GM12878 (cell line): Measurements from ENCODE around the gene RBM4. TPM values are rescaled to one million over a fixed set of nuclear protein-coding genes. Genes with fewer than 3 reads are reported as not detected.

Source experiments
- ATAC-seq: fragments of 200-7000 bp; cut with Tn5 transposase; 3 replicates; pipeline ENCODE4 v1.9.1; 2020; ENCODE audit warnings: mild to moderate bottlenecking, moderate library complexity
- BruUV-seq: library from RNA; stranded (reverse); fragments of 400-500 nt; replicated peaks from 2 replicates; lab custom pipeline; 2021; lab: Mats Ljungman, UMichigan
- CTCF ChIA-PET: fragments of 300-600 bp; sonication (Branson Sonifier 250); formaldehyde crosslinking; extraction: SDS; loops from one replicate; lab custom pipeline; 2021; ENCODE audit warnings: inconsistent platforms; lab: Yijun Ruan, JAX
- POLR2A ChIA-PET: fragments of 350-600 bp; formaldehyde crosslinking; extraction: SDS; loops from one replicate; lab custom pipeline; 2021; ENCODE audit warnings: inconsistent platforms; lab: Charles Lee
- RAD21 ChIA-PET: fragments of 300-600 bp; sonication (Branson Sonifier 250); formaldehyde crosslinking; loops from one replicate; lab custom pipeline; 2023; ENCODE audit warnings: antibody characterized with exemption; ENCODE audit not compliant: unreplicated experiment; lab: Charles Lee
- SMC1A ChIA-PET: fragments of 300-600 bp; sonication (Branson Sonifier 250); formaldehyde crosslinking; loops from one replicate; lab custom pipeline; 2023; ENCODE audit not compliant: unreplicated experiment, uncharacterized antibody; lab: Charles Lee
- DNase-seq: peaks from one replicate; pipeline ENCODE4 v3.0.0-alpha.2; 2011; ENCODE audit warnings: low read depth, low spot score
- FAIRE-seq: peaks from 3 replicates; lab custom pipeline; 2011; peaks lifted over from hg19 to GRCh38; lab: Jason Lieb, UNC
- H2AFZ ChIP-seq: 2 replicates; pipeline ENCODE4 v1.6.0; 2011; ENCODE audit warnings: low read depth, low read length, control low read depth; ENCODE audit not compliant: control insufficient read depth
- H3K27ac ChIP-seq: 2 replicates; pipeline ENCODE4 v1.5.1; 2011; ENCODE audit warnings: control low read depth; ENCODE audit not compliant: control insufficient read depth, insufficient read depth
- H3K27me3 ChIP-seq, 2 experiments: replicated peaks in 1 of 2; 2 replicates each; pipeline versions ENCODE4 v1.6.0 to v1.6.1; 2011; ENCODE audit warnings: low read length in 1 of 2; ENCODE audit not compliant: control insufficient read depth in 2 of 2, insufficient read depth in 2 of 2
- H3K36me3 ChIP-seq, 2 experiments: 2 replicates each; pipeline ENCODE4 v1.5.1; 2011; ENCODE audit warnings: low read length in 1 of 2; ENCODE audit not compliant: control insufficient read depth in 2 of 2, insufficient read depth in 2 of 2
- H3K4me1 ChIP-seq: 2 replicates; pipeline ENCODE4 v1.6.1; 2011; ENCODE audit warnings: mild to moderate bottlenecking, low read length, moderate library complexity, mixed read lengths; ENCODE audit not compliant: control insufficient read depth, insufficient read depth
- H3K4me2 ChIP-seq: 2 replicates; pipeline ENCODE4 v1.6.0; 2011; ENCODE audit warnings: control low read depth; ENCODE audit not compliant: control insufficient read depth, insufficient read depth
- H3K4me3 ChIP-seq: fragments of 200-600 bp; sonication (generic); 2 replicates; pipeline ENCODE4 v1.5.1; 2016
- H3K79me2 ChIP-seq: 2 replicates; pipeline ENCODE4 v1.6.0; 2011; ENCODE audit warnings: low read length; ENCODE audit not compliant: control insufficient read depth, insufficient read depth
- H3K9ac ChIP-seq: 2 replicates; pipeline ENCODE4 v1.8.0; 2011; ENCODE audit warnings: low read length, control low read depth, mixed read lengths; ENCODE audit not compliant: control insufficient read depth, insufficient read depth
- H3K9me3 ChIP-seq: replicated peaks from 3 replicates; pipeline ENCODE4 v1.5.1; 2011; ENCODE audit warnings: mild to moderate bottlenecking, low read length; ENCODE audit not compliant: control insufficient read depth, insufficient read depth
- H4K20me1 ChIP-seq: 2 replicates; pipeline ENCODE4 v1.6.0; 2011; ENCODE audit not compliant: control insufficient read depth, insufficient read depth
- CEBPZ ChIP-seq: fragments of 150-350 bp; IDR thresholded peaks from 2 replicates; pipeline ENCODE4 v1.6.1; 2016; ENCODE audit warnings: low read depth, low read length
- EGR1 ChIP-seq, 2 experiments: IDR thresholded peaks; 1 replicate in 1 of 2; 2 replicates in 1 of 2; pipeline ENCODE4 v1.6.1; 2011 to 2012; ENCODE audit warnings: low read depth in 2 of 2, low read length in 2 of 2, borderline replicate concordance in 1 of 2, mild to moderate bottlenecking in 1 of 2, moderate library complexity in 1 of 2
- ESRRA ChIP-seq: IDR thresholded peaks from 2 replicates; pipeline ENCODE4 v1.6.1; 2012; ENCODE audit warnings: mild to moderate bottlenecking, low read length, improper control_type of control experiment
- JUNB ChIP-seq: IDR thresholded peaks from 2 replicates; pipeline ENCODE4 v1.6.1; 2016; ENCODE audit warnings: antibody characterized with exemption, mild to moderate bottlenecking
- KDM1A ChIP-seq: fragments of 200-600 bp; sonication (generic); IDR thresholded peaks from 2 replicates; pipeline ENCODE4 v1.6.1; 2016; ENCODE audit warnings: borderline replicate concordance
- NBN ChIP-seq: fragments of 450-650 bp; IDR thresholded peaks from 2 replicates; pipeline ENCODE4 v1.6.1; 2016
- NFIC ChIP-seq: IDR thresholded peaks from 2 replicates; pipeline ENCODE4 v1.6.1; 2012; ENCODE audit warnings: low read depth, mild to moderate bottlenecking, inconsistent platforms, low read length, moderate library complexity
- POLR2AphosphoS5 ChIP-seq: IDR thresholded peaks from 2 replicates; pipeline ENCODE4 v1.6.1; 2011; ENCODE audit warnings: mild to moderate bottlenecking, low read length, inconsistent platforms
- SMARCA5 ChIP-seq: fragments of 450-650 bp; IDR thresholded peaks from 2 replicates; pipeline ENCODE4 v1.6.1; 2017; ENCODE audit warnings: mild to moderate bottlenecking
- WGBS: methylation state at CpG from one replicate; pipeline ENCODE4 v1.1.6; 2016; ENCODE audit warnings: low lambda C conversion rate; ENCODE audit not compliant: insufficient replicate concordance, insufficient coverage; ENCODE audit errors: missing lambda C conversion rate; 5-methylcytosine and 5-hydroxymethylcytosine counted together
- in situ Hi-C: fragments of 300-500 bp; cut with MboI; formaldehyde crosslinking; loops from 9 replicates; pipeline ENCODE4 v1.14.3; 2018; ENCODE audit warnings: mixed read lengths
- intact Hi-C: fragments of 100-400 bp; cut with micrococcal nuclease; formaldehyde crosslinking; loops from one replicate; pipeline ENCODE4 v1.14.2; 2022; ENCODE audit not compliant: unreplicated experiment
- polyA plus RNA-seq, 11 experiments: library from polyadenylated mRNA; depleted of rRNA in 4 of 11; unstranded in 6 of 11; stranded (reverse) in 5 of 11; fragments of >200 nt; fragmentation: Nextera tagmentation in 4 of 11; fragmentation: Illumina TruSeq in 1 of 11; extraction: Ambion mirVana in 4 of 11; extraction: Trizol in 1 of 11; gene quantifications; 1 replicate in 1 of 11; 2 replicates in 10 of 11; pipeline versions ENCODE4 v1.2.1 to v1.2.3, GENCODE V29; 2011 to 2016; ENCODE audit warnings: inconsistent platforms in 2 of 11, missing spikeins in 2 of 11, low read depth in 1 of 11
- total RNA-seq, 4 experiments: library from RNA; depleted of rRNA in 3 of 4; stranded (reverse); fragments of >200 nt in 3 of 4; fragmentation: Illumina TruSeq in 1 of 4; extraction: Trizol in 1 of 4; gene quantifications; 2 replicates each; pipeline versions ENCODE4 v1.2.1 to v1.2.3, GENCODE V29; 2013 to 2021

RBM4 gene
- total and polyA plus RNA-seq, 10 of the 15 experiments (the other 5 are each of a cell fraction or from before 2014, with no cell fraction given), result 105 to 224 (median 138) TPM

GRCh38 chr11:66591175-66591574 is 47.3 kb upstream of the RBM4 start:
- Histone ChIP-seq H3K4me3 (no peak overlapping the region), H3K27me3 (no peaks in the 10 kb centered on the region), H3K27ac (no peak overlapping the region), H3K79me2 (peaks cover 22% of the 10 kb centered on the region), H2AFZ (no peak overlapping the region), H3K4me1 (peaks cover 13% of the 10 kb centered on the region), H3K9me3 (no peaks in the 10 kb centered on the region), H3K36me3 (no peaks in the 10 kb centered on the region), H4K20me1 (no peaks in the 10 kb centered on the region), H3K4me2 (no peak overlapping the region), H3K9ac (no peak overlapping the region)
- CTCF ChIA-PET, result interaction anchor here (1.2 to 7.7 kb wide), 7 partner anchors 10 to 87 kb away, joined by 3 to 75 read pairs (median 10); partner anchors contain the start of genes RBM4 and RBM4B
- SMC1A ChIA-PET, result interaction anchor here (1.2 to 4.2 kb wide), 5 partner anchors 11 to 87 kb away, joined by 4 to 13 read pairs (median 7); partner anchors contain the start of genes RBM14 and RBM4B
- POLR2A ChIA-PET, result interaction anchor here (1.0 to 6.9 kb wide), 3 partner anchors 20 to 86 kb away, joined by 3 to 60 read pairs (median 26); partner anchors contain the start of genes RBM14 and RBM4B
- FAIRE-seq (no peak), DNase-seq (no peak), ATAC-seq (no peak)
- in situ Hi-C loops, result no loop called here
- TF ChIP-seq JUNB (no peak), EGR1 (IDR thresholded peaks at IDR 0.05; ENCODE audit: borderline replicate concordance in 1 of 2, low read depth in 2 of 2, low read length in 2 of 2) (no peak), ESRRA (no peak), NFIC (no peak), NBN (no peak), KDM1A (no peak), SMARCA5 (no peak), CEBPZ (no peak), POLR2AphosphoS5 (no peak)
- WGBS, result 21% methylated on average over 2 of the region's 2 CpGs
- intact Hi-C loops, result loop anchor here (5.0 kb wide), 1 partner anchor 86 kb away; the partner anchor contains the start of gene RBM4B
- no TSS peak for BruUV-seq
- RAD21 ChIA-PET, result interaction anchor here (0.9 to 3.3 kb wide), 4 partner anchors 26 to 87 kb away, joined by 3 to 27 read pairs (median 4); partner anchors contain the start of gene RBM4B
